ENCODE measurements around the gene CIITA. TPM values are rescaled to one million over a fixed set of nuclear protein-coding genes. Genes with fewer than 3 reads are reported as not detected.

CIITA gene
- total and polyA plus RNA-seq, 9 of the 15 experiments (the other 6 are each of a cell fraction or from before 2014, with no cell fraction given), result 0.01 to 0.20 (median 0.11) TPM; not detected in 4

DNA sequence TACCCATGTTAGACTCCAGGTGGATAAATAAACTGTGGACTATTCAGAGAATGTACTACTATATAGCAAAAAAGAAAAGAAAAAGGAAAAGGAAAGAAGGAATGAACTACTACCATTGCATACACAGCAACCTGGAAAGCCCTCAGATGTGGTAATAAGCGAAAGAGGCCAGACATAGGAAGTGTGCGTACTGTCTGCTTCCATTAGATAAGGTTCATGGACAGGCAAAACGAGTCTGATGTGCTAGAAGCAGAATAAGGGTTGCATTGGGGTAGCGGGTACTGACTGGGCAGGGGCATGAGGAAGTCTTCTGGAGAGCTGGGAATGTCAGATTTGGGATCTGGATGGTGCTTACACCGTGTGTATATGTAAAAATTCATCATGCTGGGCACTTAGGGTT, 89.1 kb downstream of the CIITA start (continued):
- no peak for TF ChIP-seq ZNF282 (CRISPR knock-in tag; IDR thresholded peaks at IDR 0.05)
- no peak for TF ChIP-seq HEY1 (CRISPR knock-in tag; IDR thresholded peaks at IDR 0.05; ENCODE audit: borderline replicate concordance)
- TF ChIP-seq NCOA4 (IDR thresholded peaks at IDR 0.05; ENCODE audit: partially characterized antibody), result no peak
- no peak for TF ChIP-seq GMEB1 (CRISPR knock-in tag; IDR thresholded peaks at IDR 0.05)
- no peak for TF ChIP-seq DLX4 (CRISPR knock-in tag; IDR thresholded peaks at IDR 0.05)
- TF ChIP-seq MITF (IDR thresholded peaks at IDR 0.05), result no peak
- TF ChIP-seq NFYB (IDR thresholded peaks at IDR 0.05; ENCODE audit: extremely low read depth, insufficient read length), result no peak
- TF ChIP-seq ZNF79 (CRISPR knock-in tag; IDR thresholded peaks at IDR 0.05; ENCODE audit: low read depth), result no peak
- TF ChIP-seq POLR2G (IDR thresholded peaks at IDR 0.05; ENCODE audit: low read depth, low read length), result no peak
- 0 out of 2 replicates have a peak, but pooled peaks have one; percentile 25 for TF ChIP-seq MYNN (IDR thresholded peaks at IDR 0.05)
- TF ChIP-seq MYNN (CRISPR knock-in tag; IDR thresholded peaks at IDR 0.05), result no peak
- TF ChIP-seq ZBTB34 (CRISPR knock-in tag; IDR thresholded peaks at IDR 0.05), result no peak
- TF ChIP-seq, protein P1, sequence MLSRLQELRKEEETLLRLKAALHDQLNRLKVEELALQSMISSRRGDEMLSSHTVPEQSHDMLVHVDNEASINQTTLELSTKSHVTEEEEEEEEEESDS (CRISPR knock-in tag; IDR thresholded peaks at IDR 0.05), result no peak
- TF ChIP-seq HNRNPUL1 (IDR thresholded peaks at IDR 0.05; ENCODE audit: low read length), result no peak
- peak; percentile 67; the same call in 1 of the 2 replicates for TF ChIP-seq LEF1 (IDR thresholded peaks at IDR 0.05)
- no peak for TF ChIP-seq NEUROD1 (IDR thresholded peaks at IDR 0.05; ENCODE audit: borderline replicate concordance, low read depth, low read length, partially characterized antibody)
- no peak for TF ChIP-seq FOXP1 (CRISPR knock-in tag; IDR thresholded peaks at IDR 0.05)
- no peak for TF ChIP-seq SREBF1 (IDR thresholded peaks at IDR 0.05; ENCODE audit: borderline replicate concordance, low read depth, low read length)
- no peak for TF ChIP-seq CC2D1A (IDR thresholded peaks at IDR 0.05)
- TF ChIP-seq SMAD1 (IDR thresholded peaks at IDR 0.05; ENCODE audit: low read depth, low read length, partially characterized antibody), result no peak
- TF ChIP-seq SOX6 (IDR thresholded peaks at IDR 0.05), result no peak
- no peak for TF ChIP-seq TOE1 (IDR thresholded peaks at IDR 0.05; ENCODE audit: borderline replicate concordance)
- no peak for TF ChIP-seq TOE1 (CRISPR knock-in tag; IDR thresholded peaks at IDR 0.05; ENCODE audit: borderline replicate concordance, low read depth)
- no peak for TF ChIP-seq ZNF780A (CRISPR knock-in tag; IDR thresholded peaks at IDR 0.05)
- TF ChIP-seq ETV5 (CRISPR knock-in tag; IDR thresholded peaks at IDR 0.05; ENCODE audit: low read depth), result no peak
- TF ChIP-seq ELF2 (CRISPR knock-in tag; IDR thresholded peaks at IDR 0.05), result no peak
- no peak for TF ChIP-seq HMG20A (CRISPR knock-in tag; conservative IDR thresholded peaks at IDR 0.05)
- TF ChIP-seq CXXC5 (CRISPR knock-in tag; IDR thresholded peaks at IDR 0.05), result peak; percentile 78
